GM12891 (cell line): ENCODE measurements around the gene ST8SIA5. TPM values are rescaled to one million over a fixed set of nuclear protein-coding genes. Genes with fewer than 3 reads are reported as not detected.
"Not testable (repeated sequence)": the region's sequence is repeated elsewhere in the genome, so short reads cannot be mapped to it uniquely, and the experiment has no call there.

ENCODE experiments used
- DNase-seq: peaks from one replicate; pipeline ENCODE4 v3.0.0; 2011; ENCODE audit warnings: low spot score; ENCODE audit not compliant: insufficient read length
- FAIRE-seq: peaks from 2 replicates; lab custom pipeline; 2011; peaks lifted over from hg19 to GRCh38; lab: Jason Lieb, UNC
- PAX5 ChIP-seq: IDR thresholded peaks from 2 replicates; pipeline ENCODE4 v1.6.1; 2011; ENCODE audit warnings: low read length, moderate library complexity, mild to moderate bottlenecking; ENCODE audit not compliant: insufficient read depth, severe bottlenecking
- POLR2A ChIP-seq: IDR thresholded peaks from 2 replicates; pipeline ENCODE4 v1.6.1; 2011; ENCODE audit warnings: low read depth, low read length, control low read depth
- POLR2AphosphoS5 ChIP-seq: IDR thresholded peaks from 2 replicates; pipeline ENCODE4 v1.6.1; 2011; ENCODE audit warnings: low read depth, low read length, control low read depth
- POU2F2 ChIP-seq: IDR thresholded peaks from 2 replicates; pipeline ENCODE4 v1.6.1; 2011; ENCODE audit warnings: low read depth, mild to moderate bottlenecking, control low read depth, low read length, moderate library complexity
- SPI1 ChIP-seq: IDR thresholded peaks from 2 replicates; pipeline ENCODE4 v1.6.1; 2011; ENCODE audit warnings: low read depth, low read length, control low read depth
- TAF1 ChIP-seq: IDR thresholded peaks from 2 replicates; pipeline ENCODE4 v1.6.1; 2011; ENCODE audit warnings: low read depth, low read length, control low read depth
- polyA plus RNA-seq: library from polyadenylated mRNA; unstranded; fragments of >200 nt; gene quantifications from one replicate; pipeline ENCODE4 v1.2.1, GENCODE V29; 2012; ENCODE audit warnings: low read depth, missing spikeins, inconsistent platforms; ENCODE audit not compliant: missing spikeins

Gene ST8SIA5, protein sequence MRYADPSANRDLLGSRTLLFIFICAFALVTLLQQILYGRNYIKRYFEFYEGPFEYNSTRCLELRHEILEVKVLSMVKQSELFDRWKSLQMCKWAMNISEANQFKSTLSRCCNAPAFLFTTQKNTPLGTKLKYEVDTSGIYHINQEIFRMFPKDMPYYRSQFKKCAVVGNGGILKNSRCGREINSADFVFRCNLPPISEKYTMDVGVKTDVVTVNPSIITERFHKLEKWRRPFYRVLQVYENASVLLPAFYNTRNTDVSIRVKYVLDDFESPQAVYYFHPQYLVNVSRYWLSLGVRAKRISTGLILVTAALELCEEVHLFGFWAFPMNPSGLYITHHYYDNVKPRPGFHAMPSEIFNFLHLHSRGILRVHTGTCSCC
- 0.04 TPM for polyA plus RNA-seq

DNA sequence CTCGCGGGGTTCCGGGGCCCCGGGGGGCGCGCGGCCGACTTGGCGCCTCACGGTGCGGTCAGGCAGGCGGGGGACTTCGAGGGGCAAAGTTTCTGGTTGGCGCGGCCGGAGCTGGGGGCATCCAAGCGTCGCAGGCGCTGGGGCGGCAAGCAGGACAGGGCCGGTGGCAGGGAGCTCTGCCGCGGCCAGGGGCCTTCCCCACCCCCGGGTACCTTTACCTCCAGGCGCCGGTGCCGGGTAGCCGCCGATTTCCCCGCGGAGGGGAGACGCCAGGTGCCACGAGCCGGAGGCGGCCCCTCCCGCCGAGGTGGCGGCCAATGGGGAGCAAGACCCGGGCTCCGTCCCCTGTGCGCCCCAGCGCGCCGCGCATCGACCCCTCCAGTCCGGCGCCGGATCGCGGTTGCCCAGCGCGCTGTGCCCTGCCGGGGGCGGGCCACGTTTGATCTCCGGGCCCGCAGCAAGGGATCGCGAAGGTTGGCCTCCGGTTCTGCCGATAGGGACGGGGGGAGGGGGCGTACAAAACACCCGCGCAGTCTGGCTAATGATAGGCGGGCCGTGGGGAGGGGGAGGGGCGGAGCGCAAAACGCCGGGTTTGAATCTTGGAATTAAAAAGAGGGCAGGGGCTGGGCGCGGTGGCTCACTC is at the start of gene ST8SIA5:
TSS of gene ST8SIA5 (minus strand) at position 495 of the 643 bp plus-strand sequence. CDS start 545 bp downstream, outside the sequence.
- DNase-seq (peak; percentile 49), FAIRE-seq (peak; percentile 23)
- TF ChIP-seq PAX5 (no peak), POLR2AphosphoS5 (no peak), SPI1 (no peak), TAF1 (no peak), POLR2A (no peak), POU2F2 (no peak)

DNA sequence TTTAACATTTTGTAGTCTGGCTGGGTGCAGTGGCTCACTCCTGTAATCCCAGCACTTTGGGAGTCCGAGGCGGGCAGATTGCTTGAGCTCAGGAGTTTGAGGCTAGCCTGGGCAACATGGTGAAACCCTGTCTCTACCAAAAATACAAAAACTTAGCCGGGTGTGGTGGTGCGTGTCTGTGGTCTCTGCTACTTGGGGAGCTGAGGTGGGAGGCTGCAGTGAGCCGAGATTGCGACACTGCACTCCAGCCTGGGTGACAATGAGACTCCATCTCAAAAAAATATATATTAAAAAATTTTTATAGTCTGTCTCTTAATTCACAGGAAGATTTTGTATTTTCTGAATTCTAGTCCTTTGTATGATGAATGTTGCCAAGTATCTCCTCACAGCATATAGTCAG is 39.1 kb upstream of the ST8SIA5 start:
- FAIRE-seq, DNase-seq: not testable (repeated sequence)

DNA sequence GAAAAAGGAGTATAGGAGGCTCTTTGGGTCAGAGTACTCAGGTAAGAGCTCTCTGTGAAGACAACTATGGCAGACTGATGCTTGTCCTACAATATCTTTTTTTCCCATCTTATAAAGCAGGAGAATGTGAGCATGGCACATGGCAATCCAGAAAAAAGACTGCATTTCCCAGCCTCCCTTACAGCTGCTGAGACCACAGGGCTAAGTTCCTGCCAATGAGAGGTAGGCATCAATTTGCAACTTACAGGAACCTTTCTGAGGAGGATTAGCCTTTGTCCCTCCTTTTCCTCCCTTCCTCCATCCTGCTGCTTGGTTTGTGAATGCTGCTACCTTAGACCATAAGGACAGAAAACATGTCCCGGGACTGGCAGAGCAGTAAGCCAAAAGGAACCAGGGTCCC is 37.8 kb upstream of the ST8SIA5 start:
- TF ChIP-seq POLR2A = no peak
- TF ChIP-seq SPI1 = no peak
- TF ChIP-seq POU2F2 = no peak
- TF ChIP-seq TAF1 = no peak
- no peak for TF ChIP-seq PAX5
- no peak for TF ChIP-seq POLR2AphosphoS5
- DNase-seq (no peak), FAIRE-seq (no peak)

DNA sequence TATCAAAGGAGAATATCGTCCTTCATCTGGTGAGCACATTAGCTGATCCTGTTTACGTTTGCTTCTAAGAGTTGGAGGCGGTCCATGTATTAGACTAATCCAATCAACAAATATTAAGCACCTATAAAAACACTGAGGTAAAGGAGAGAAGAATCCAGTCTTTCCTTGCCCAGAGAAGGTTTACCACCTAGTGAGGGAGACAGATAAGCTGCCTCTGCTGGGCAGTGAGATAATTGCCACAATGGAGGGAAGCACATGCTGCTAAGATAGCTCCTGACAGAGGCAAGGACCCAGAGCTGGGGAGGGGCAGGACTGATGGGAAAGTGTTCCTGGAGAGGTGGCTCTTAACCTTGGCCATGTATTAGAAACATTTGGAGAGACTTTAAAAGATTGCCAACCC is 36.7 kb upstream of the ST8SIA5 start:
- DNase-seq = no peak
- TF ChIP-seq PAX5 (no peak), POLR2AphosphoS5 (no peak), POU2F2 (no peak)
- FAIRE-seq = no peak

DNA sequence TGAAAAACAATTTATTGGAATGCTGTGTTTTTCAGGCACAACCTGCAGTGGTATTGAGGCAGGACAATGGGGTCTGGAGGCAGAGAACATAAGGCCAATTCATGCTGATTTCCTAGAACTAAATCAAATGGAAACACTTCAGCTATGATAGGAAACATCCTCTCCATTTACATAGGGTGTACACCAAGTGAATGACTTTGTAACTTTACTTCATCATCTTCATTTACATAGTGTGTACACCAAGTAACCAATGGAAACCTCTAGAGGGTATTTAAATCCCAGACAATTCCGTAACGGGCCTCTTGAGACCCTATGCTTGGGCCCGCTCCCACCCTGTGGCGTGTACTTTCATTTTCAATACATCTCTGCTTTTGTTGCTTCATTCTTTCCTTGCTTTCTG is 32.2 kb upstream of the ST8SIA5 start:
- TF ChIP-seq TAF1 (no peak), POU2F2 (no peak), POLR2AphosphoS5 (no peak), SPI1 (no peak), PAX5 (no peak), POLR2A (no peak)
- FAIRE-seq (no peak), DNase-seq (no peak)

DNA sequence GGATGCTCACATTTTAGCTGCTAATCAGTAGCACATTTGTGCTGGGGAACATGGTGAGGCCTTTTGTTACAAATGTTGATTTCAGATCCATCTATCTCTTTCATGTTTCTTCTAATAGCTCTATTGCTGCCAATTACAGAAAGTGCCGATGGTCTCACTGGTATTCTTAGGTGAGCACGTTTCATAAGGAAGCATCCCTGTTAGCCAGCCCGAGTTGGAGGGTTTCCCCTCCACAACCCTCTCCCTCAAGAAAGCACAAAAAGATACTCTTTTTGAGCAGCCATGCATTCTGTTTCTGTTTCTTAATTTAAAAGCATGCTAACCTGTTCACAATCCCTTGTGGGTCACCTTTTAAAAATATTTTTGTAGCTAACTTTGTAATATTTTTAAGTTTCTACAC is 30.8 kb upstream of the ST8SIA5 start:
- no peak for DNase-seq
- no peak for TF ChIP-seq POU2F2
- TF ChIP-seq SPI1 = no peak
- no peak for TF ChIP-seq POLR2AphosphoS5
- TF ChIP-seq PAX5 = no peak
- TF ChIP-seq POLR2A = no peak
- no peak for TF ChIP-seq TAF1
- no peak for FAIRE-seq

DNA sequence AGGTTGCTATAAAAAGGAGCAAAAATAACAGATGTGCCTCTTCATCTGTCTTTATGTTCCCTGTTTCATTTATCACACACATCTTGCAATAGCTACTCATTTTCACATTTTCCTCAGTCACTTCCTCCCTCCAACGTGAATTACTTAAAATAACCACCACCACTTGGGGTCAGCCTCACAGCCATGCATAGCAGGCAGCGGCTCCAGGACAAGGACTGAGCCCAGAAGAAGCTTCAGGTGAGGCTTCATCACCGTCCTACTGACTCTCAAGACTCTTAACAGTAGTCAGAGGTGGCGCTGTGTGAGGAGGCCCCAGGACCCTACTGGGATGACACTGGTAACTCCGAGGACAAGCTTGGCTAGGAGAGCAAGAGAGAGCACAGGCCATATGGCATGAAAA is 15.5 kb upstream of the ST8SIA5 start:
- DNase-seq (no peak), FAIRE-seq (peak; percentile 9)
- TF ChIP-seq SPI1 (no peak), PAX5 (no peak), POU2F2 (no peak), POLR2AphosphoS5 (no peak), TAF1 (no peak), POLR2A (no peak)

DNA sequence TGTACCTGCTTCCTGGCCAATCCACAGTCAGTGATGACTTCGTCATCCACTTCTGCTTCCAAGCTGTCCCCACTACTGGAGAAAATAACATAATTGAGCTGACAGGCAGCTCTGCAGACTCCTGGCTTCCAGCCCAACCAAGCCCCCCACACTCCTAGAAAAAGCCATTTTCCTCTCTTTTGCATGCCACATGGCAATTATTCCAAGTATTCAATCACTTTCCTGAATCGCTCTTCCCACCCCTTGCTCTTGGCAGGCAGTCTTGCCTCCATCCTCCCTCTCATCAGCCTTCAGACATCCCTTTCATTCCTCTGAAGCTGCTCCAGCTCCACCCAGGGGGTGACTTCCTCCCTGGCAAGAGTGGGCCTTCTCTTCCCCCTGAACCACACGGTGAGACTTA is 14.3 kb upstream of the ST8SIA5 start:
- DNase-seq (no peak), FAIRE-seq (peak; percentile 13)
- no peak for TF ChIP-seq TAF1
- no peak for TF ChIP-seq SPI1
- TF ChIP-seq POU2F2 = no peak
- TF ChIP-seq PAX5 = no peak
- no peak for TF ChIP-seq POLR2A
- TF ChIP-seq POLR2AphosphoS5 = no peak

DNA sequence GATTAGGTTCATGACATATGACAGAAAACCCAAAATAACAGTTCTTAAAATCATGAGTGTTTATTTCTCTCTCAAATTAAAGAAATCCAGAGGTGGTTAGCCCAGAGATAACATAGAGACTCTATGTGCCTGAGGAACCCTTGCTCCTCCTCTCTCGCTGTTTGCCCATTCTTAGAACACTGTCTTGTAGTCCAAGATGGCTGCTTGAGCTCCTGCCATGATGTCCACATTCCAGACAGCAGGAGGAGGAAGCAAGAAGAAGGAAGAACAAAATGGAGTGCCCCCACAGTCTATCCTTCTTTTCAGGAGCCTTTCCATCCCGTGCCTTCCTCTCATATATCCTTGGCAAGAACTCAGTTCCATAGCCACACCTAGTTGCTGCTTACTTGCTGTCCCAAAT is 13.9 kb upstream of the ST8SIA5 start:
- FAIRE-seq (no peak), DNase-seq (no peak)
- TF ChIP-seq POU2F2 = no peak
- TF ChIP-seq PAX5 = no peak
- no peak for TF ChIP-seq POLR2AphosphoS5
- TF ChIP-seq SPI1 = no peak
- TF ChIP-seq TAF1 = no peak
- no peak for TF ChIP-seq POLR2A
